ENCODE data around the gene GPRC5C.
"Not testable (repeated sequence)": the region's sequence is repeated elsewhere in the genome, so short reads cannot be mapped to it uniquely, and the experiment has no call there.

Gene GPRC5C

DNA sequence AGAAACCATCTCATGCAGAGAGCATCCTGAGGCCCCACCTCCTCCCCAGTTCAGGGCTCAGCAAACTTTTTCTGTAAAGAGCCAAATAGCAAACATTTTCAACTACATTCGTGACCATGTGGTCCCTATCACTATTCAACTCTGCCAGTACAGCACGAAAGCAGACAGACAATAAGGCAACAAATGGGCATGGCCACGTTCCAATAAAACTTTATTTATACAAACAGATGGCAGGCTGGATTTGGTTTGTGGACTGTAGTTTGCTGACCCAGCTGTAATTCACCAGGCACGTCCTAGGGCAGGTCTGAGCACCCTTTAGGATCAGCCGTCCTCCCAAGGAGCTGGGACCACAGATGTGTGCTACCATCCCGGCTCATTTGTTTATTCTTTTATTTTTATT, 27.1 kb upstream of the GPRC5C start:
- no peak for DNase-seq (ENCODE audit: extremely low read depth in 1 of 2, low read depth in 1 of 2)

GRCh38 chr17:74405311-74405710, 26.6 kb upstream of the GPRC5C start:
- not testable (repeated sequence) for DNase-seq (ENCODE audit: extremely low read depth in 1 of 2, low read depth in 1 of 2)

- DNase-seq (ENCODE audit: extremely low read depth in 1 of 2, low read depth in 1 of 2) = no peak
Measured at GRCh38 chr17:74407384-74407783, 24.5 kb upstream of the GPRC5C start.

- no peak for DNase-seq (ENCODE audit: extremely low read depth in 1 of 2, low read depth in 1 of 2)
Measured at GRCh38 chr17:74408262-74408661, 23.6 kb upstream of the GPRC5C start.

DNA sequence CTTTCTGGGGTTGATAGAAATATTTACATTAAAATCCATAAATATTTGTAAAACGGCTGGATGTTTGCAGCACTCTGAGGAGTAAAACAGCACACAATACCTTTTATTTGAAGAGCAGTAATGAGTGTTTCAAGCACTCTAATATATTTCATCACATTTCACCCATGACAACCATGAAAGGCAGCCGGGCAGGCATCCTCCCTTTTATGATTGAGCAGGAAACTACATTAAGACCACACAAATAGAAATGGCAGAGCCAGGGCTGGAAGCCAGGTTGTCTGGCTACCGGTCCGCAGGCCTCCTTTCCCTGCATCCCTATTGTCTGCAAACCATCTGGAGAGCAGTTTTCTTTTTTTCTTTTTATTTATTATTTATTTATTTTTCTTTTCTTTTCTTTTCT, 23.1 kb upstream of the GPRC5C start:
- DNase-seq (ENCODE audit: extremely low read depth in 1 of 2, low read depth in 1 of 2) = no peak

DNA sequence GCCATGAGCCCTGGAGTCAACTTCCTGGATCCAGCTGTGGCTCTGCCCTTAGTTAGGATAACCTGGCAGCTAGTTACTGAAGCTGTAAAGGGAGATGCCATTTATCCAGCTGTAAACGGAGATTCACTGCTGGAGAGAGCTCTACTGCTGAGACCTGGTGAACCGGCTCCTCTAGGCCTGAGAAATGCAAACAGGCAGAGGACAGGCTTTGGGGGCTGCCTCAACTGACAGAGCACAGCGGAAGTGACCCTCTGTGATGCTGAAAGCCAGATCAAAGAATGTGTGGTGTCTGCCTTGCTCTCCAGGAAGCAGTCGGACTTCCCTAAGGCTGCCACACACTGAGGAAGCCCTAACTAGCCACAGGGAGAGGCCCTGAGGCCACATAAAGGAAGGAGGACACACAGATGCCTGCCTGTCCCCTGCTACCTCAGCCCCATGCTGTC, 21.9 kb upstream of the GPRC5C start:
- DNase-seq (ENCODE audit: extremely low read depth in 1 of 2, low read depth in 1 of 2) = no peak

DNA sequence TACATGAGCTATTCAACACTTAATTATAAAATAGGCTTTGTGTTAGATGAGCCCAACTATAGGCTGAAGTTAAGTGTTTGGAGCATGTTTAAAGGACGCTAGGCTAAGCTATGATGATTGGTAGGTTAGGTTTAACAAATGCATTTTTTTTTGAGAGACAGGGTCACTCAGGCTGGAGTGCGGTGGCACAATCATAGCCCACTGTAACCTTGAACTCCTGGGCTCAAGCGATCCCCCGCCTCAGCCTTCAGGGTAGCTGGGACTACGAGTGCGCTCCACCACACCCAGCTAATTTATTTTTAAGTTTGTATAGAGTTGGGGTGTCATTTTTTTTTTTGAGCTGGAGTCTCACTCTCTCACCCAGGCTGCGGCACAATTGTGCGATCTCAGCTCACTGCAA, 19.3 kb upstream of the GPRC5C start:
- DNase-seq (ENCODE audit: extremely low read depth in 1 of 2, low read depth in 1 of 2) = no peak

DNA sequence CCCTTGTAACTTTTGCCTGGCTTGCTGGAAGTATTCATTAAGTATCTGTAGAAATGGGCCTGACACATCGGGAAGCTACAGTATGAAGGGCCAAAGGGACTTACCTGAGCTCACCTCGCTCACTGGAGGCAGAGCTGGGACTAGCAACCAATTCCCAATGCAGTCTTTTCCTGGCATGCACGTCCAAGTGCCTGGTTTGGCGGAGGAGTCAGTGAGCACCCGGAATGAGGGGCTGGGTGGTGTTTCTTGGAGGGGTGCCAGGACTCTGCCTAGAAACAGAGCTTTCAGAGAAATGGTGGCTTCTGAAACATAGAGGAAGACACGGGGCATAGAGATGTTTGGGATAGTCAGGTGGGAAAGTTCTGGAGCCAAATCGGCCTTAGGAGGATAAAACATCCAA, 18.4 kb upstream of the GPRC5C start:
- DNase-seq (ENCODE audit: extremely low read depth in 1 of 2, low read depth in 1 of 2) = no peak

DNA sequence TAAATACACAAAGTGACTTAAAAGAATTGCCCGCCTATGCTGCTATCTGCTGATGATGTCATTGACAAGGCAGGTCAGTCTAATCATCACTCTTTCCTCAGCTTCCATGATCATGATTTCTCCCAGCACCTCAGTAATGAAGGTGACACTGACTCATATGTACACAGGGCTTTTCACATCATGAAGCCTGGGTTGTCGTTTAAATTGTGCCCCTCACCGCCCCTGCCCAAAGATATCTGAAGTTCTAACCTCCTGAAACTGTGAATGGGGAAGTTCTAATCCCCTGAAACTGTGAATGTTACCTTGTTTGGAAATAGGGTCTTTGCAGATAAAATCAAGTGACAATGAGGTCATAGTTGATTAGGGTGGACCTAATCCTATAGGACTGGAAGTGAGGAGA, 17.4 kb upstream of the GPRC5C start:
- no peak for DNase-seq (ENCODE audit: extremely low read depth in 1 of 2, low read depth in 1 of 2)

DNA sequence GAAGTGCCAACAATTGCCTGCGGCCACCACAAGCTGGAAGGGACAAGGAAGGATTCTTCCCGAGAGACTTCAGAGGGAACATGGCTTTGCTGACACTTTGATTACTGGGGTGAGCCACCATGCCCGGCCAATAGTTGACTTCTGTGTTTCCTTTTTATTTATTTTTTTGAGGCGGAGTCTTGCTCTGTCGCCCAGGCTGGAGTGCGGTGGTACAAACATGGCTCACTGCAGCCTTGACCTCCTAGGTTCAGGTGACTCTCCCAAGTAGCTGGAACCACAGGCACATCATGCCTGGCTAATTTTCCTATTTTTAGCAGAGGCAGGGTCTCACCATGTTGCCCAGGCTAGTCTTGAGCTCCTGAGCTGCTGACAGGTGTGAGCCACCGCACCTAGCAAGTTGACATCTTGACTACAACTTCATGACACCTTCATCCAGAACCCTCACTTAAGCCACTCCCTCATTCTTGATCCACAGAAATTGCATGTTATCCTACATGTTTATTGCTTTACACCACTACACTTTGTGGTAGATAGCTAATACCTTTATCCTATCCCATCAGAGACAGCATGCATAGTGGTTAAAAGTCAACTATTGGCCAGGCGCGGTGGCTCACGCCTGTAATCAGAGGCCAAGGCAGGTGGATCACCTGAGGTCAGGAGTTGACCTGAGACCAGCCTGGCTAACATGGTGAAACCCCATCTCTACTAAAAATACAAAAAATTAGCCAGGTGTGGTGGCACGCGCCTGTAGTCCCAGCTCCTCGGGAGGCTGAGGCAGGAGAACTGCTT, 16.1 kb upstream of the GPRC5C start:
- DNase-seq (ENCODE audit: extremely low read depth in 1 of 2, low read depth in 1 of 2) = no peak

GRCh38 chr17:74417178-74418045, 14.5 kb upstream of the GPRC5C start:
- no peak for DNase-seq (ENCODE audit: extremely low read depth in 1 of 2, low read depth in 1 of 2)

- no peak for DNase-seq (ENCODE audit: extremely low read depth in 1 of 2, low read depth in 1 of 2)
Measured at GRCh38 chr17:74419928-74420411, 11.9 kb upstream of the GPRC5C start.

DNA sequence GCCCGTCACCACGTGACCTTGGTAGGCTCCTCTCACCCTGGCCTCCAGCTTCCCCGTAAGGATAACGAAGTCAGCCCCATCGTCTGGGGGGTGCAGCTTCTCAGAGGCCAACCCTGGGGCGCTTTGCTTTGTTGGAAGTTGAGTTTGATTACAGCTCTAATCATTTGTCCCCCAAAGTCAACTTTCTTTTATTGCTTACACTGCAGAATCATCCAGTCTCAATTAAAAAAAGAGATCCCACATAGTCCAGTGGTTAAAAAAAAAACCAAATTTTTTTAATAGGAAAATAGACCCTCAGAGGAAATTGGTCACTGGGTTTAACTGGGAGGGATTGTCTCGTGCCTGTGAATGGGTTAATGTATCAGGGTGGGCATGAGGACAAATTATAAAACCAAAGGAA, 7.8 kb upstream of the GPRC5C start:
- DNase-seq (ENCODE audit: extremely low read depth in 1 of 2, low read depth in 1 of 2) = no peak

- no peak for DNase-seq (ENCODE audit: extremely low read depth in 1 of 2, low read depth in 1 of 2)
Measured at GRCh38 chr17:74424657-74425056, 7.2 kb upstream of the GPRC5C start.

DNA sequence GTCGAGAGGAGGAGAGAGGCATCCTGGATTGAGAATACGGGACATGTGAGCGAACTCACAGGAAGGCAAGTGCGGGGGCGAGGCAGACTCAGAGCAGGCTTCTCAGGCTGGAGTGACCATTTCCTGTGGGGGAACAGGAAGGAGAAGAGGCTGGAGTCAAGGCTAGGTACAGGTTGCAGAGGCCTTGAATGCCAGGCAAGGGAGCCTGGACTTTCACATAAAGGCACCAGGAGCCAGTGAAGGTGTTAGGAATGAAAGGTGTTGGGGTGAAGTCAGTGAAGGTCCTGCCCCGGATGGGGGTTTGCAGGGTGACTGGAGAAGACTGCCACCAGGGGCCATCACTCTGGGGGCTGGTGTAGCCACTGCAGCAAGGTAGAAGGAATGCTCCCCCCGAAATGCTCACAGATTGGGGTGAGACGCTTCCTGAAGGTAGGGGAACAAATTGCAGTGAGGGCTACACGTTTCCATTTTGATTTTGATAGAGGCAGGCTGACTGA, 5.3 kb upstream of the GPRC5C start:
- DNase-seq (ENCODE audit: extremely low read depth in 1 of 2, low read depth in 1 of 2) = no peak

DNA sequence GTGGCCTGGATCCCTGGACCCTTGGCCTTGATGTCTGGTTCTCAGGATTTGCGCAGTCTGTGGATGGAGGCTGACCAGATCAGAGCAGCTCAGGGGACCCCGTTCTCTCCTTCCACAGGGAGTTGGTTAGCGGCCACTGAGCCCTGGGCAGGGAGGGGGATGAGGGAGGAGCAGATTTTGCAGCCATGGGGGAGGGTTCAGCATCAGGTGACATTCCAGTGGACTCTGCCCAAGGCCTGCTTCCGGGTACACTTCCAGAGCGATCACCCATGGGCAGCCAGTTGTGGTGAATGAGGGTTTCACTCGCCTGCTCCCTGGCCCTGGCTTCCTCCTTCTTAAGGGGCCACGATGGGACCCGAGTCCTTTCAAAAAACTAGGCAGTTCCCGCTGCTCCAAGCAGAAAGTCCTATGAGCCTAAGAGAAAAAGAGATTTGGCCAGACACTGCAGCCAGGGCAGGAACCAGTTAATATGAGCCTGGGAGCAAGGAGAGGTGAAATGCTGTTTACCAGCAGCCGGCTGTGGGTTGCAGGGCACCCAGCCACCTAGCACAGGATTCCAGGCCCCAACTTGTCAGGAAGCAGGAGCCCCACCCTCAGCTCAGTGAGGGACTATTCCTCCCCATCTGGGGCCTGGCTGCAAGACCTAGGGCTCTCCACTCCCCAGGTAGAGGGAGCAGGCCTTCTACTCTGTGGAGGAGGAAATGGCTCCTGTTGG, 4.7 kb upstream of the GPRC5C start:
- DNase-seq (ENCODE audit: extremely low read depth in 1 of 2, low read depth in 1 of 2) = no peak

GRCh38 chr17:74427763-74428153, 4.1 kb upstream of the GPRC5C start:
- no peak for DNase-seq (ENCODE audit: extremely low read depth in 1 of 2, low read depth in 1 of 2)

GRCh38 chr17:74429604-74430384, 2.1 kb upstream of the GPRC5C start:
- no peak for DNase-seq (ENCODE audit: extremely low read depth in 1 of 2, low read depth in 1 of 2)

DNA sequence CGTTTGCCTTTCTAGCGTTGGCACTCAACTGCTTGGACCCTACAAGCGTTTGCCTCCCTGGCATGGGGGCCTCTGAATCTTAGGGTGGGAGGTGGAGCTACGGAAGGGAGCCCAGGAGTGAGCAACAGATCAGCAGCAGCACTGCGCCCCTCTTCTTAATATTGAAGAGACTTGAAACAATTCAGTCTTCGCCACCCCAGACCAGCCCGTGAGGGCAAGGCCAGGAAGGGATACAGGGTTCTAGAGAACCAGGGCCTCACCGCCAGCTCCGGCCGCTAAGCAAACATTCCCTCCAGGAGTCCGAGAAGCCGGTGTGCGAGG, 1.5 kb upstream of the GPRC5C start:
- DNase-seq (ENCODE audit: extremely low read depth in 1 of 2, low read depth in 1 of 2) = no peak

- no peak for DNase-seq (ENCODE audit: extremely low read depth in 1 of 2, low read depth in 1 of 2)
Measured at GRCh38 chr17:74430706-74431567, 951 bp upstream of the GPRC5C start.

All from activated CD8-positive, alpha-beta memory T cell treated with anti-CD3 and anti-CD28 coated beads for 1 hour (primary cell).